Measurements from ENCODE around the gene PXT1.
A peak's percentile ranks its signal among the peaks of the same experiment; 100 is the strongest.

The PXT1 gene

GRCh38 chr6:36444470-36444869 is 1.8 kb upstream of the PXT1 start:
- TF ChIP-seq, protein P1, sequence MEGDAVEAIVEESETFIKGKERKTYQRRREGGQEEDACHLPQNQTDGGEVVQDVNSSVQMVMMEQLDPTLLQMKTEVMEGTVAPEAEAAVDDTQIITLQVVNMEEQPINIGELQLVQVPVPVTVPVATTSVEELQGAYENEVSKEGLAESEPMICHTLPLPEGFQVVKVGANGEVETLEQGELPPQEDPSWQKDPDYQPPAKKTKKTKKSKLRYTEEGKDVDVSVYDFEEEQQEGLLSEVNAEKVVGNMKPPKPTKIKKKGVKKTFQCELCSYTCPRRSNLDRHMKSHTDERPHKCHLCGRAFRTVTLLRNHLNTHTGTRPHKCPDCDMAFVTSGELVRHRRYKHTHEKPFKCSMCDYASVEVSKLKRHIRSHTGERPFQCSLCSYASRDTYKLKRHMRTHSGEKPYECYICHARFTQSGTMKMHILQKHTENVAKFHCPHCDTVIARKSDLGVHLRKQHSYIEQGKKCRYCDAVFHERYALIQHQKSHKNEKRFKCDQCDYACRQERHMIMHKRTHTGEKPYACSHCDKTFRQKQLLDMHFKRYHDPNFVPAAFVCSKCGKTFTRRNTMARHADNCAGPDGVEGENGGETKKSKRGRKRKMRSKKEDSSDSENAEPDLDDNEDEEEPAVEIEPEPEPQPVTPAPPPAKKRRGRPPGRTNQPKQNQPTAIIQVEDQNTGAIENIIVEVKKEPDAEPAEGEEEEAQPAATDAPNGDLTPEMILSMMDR (conservative IDR thresholded peaks at IDR 0.05; ENCODE audit: low read length): no peak
- peak; percentile 83 for DNase-seq (ENCODE audit: low read depth)
- peak overlapping the region; percentile 85 for H3K4me3 ChIP-seq (ENCODE audit: low read length)

- TF ChIP-seq, protein P1 (conservative IDR thresholded peaks at IDR 0.05; ENCODE audit: low read length): 0 out of 2 replicates have a peak, but pooled peaks have one; percentile 10
- H3K4me3 ChIP-seq (ENCODE audit: low read length): peak overlapping the region; percentile 85
- DNase-seq (ENCODE audit: low read depth): no peak
These were observed 1.1 kb upstream of the PXT1 start for GRCh38 chr6:36443471-36444428.

DNA sequence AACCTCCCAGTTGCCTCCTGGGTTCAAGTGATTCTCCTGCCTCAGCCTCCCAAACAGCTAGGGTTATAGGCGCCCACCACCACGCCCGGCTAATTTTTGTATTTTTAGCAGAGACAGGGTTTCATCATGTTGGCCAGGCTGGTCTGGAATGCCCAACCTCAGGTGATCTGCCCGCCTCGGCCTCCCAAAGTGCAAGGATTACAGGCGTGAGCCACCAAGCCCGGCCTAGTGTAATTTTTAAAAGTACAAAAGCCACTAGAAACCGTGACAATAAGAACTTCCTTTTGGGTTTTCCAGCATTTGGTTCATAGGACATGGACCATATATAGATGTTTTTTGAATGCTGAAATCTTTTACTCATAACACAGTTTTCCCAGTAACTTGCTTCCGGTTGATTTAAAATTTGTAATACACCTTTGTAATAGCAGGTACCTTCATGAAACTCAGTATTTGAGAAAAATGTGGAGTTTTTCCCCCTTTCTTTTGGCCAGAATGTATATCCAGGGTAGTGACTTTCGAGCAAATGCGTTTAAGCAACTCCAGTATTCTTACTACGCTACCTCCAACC is 467 bp downstream of the PXT1 start:
- no peak for DNase-seq (ENCODE audit: low read depth)
- TF ChIP-seq, protein P1 (conservative IDR thresholded peaks at IDR 0.05; ENCODE audit: low read length): no peak

DNA sequence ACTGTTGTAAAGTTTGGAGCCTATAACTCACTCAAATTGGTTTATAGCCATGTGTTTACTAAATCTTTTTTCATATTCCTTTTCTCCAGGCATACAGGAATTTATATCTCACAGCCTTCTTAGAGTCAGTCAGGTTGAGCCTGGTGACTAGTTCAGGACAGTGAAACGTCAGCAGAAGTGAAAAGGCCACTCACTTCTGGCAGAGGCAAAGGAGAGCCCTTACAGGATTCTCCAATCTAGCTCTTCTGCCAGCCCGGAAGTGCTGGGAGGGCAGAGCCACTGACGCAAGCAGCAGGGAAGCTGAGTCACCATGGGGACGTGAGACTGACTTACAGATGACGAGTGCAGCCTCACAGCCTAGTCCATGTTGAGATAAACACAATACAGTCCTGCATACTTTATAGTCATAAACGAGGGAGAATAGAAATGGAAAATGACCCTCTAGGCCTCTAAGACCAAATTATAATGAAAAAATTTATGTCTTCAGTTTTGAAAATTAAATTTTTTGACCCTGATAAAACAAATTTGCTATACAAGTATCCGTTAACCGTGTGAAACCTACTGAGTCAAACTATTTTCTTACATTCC is 1.3 kb downstream of the PXT1 start:
- TF ChIP-seq, protein P1 (conservative IDR thresholded peaks at IDR 0.05; ENCODE audit: low read length): no peak
- DNase-seq (ENCODE audit: low read depth): peak; percentile 98
- H3K4me3 ChIP-seq (ENCODE audit: low read length): no peak overlapping the region

More for the DNA sequence above, 467 bp downstream of the PXT1 start:
- peak overlapping the region; percentile 70 for H3K4me3 ChIP-seq (ENCODE audit: low read length)

DNA sequence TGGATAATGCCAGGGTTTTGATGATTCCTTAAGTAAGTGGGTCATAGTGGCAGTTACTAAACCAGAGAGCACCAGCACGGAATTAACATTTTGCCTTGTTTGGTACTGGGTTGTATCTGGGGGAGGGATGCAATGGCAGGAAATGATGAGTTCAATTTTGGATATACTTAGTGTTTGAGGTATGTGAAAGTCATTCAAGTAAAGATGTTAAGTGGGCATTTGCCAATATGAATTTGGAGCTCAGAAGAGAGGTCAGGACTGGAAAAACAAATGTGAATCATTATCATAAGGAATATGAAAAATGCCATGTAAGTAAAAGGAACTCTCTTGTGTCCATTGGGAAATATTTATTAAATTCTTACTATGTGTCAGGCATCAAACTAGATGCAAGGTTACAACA is 6.2 kb downstream of the PXT1 start:
- TF ChIP-seq, protein P1 (conservative IDR thresholded peaks at IDR 0.05; ENCODE audit: low read length): no peak
- DNase-seq (ENCODE audit: low read depth): peak; percentile 87
- no peak overlapping the region for H3K4me3 ChIP-seq (ENCODE audit: low read length)

DNA sequence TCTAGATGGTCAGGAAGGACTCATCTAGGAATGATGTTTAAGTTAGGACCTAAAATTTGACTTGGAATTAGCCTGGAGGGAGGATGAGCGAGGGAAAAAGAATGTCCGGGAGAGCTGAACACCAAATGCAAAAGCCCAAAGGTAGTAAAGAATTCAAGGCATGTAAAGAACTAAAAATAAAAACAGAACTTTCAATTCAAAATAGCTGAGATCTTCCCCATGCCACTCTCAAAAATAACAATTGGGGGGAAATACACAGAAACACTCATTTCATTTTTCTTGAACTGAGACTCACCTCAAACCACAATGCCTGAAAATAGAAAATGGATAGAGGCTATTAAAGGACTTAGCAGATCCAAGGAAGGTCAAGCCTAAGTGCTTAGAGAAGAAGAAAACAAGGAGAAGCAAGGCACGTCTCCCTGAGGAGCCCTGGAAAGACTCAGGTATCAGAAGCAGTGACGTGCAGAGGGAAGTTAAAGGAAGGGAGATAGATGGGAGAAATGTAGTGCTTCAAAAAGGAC is 10.4 kb downstream of the PXT1 start:
- H3K4me3 ChIP-seq (ENCODE audit: low read length): no peak overlapping the region
- peak; percentile 82 for DNase-seq (ENCODE audit: low read depth)
- TF ChIP-seq, protein P1 (conservative IDR thresholded peaks at IDR 0.05; ENCODE audit: low read length): no peak
